Stimulated activated CD8-positive, alpha-beta memory T cell treated with anti-CD3 and anti-CD28 coated beads, Interleukin-4, amount 100 ng/mL, for 24 hours (primary cell): ENCODE results near the gene ZNF385B.
"Not testable (repeated sequence)": the region's sequence is repeated elsewhere in the genome, so short reads cannot be mapped to it uniquely, and the experiment has no call there.

ENCODE experiments used
- DNase-seq: peaks from one replicate; pipeline ENCODE4 v3.0.0-alpha.2; 2020; ENCODE audit warnings: low read depth

Gene ZNF385B

DNA sequence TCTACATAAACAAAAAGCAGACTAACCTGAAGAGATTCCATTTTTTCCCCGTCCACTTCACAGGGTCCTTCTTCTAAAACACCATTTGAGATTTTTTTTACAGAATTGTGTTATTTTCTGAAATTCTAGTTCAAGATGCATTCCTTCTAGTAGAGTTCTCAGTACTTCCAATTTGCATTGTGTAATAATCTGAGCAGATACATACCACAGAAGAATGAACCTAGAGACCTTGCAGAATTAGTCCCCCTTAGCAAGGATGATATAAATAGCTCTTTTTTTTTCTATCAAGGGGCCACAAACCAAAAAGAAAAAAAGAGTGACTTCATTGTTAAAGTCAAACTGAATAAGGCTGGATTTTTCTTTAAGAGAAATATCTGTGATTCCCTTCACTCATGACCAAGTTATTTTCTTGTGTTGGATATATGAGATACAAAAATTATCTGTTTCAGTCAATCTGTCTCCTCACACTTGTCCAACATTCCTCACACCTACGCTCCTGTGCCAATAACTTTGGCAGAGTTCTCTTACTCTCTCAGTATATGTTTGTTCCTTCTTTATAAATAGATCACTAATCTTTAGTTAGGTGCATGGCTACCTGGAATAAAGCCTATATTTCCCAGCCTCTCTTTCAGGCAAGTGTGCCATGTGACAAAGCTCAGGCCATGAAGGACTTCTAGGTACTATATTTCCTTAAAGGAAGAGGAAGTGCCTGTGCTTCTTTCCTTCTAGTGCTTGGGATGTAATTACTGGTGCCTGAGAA, 183.5 kb downstream of the ZNF385B start:
- no peak for DNase-seq

DNA sequence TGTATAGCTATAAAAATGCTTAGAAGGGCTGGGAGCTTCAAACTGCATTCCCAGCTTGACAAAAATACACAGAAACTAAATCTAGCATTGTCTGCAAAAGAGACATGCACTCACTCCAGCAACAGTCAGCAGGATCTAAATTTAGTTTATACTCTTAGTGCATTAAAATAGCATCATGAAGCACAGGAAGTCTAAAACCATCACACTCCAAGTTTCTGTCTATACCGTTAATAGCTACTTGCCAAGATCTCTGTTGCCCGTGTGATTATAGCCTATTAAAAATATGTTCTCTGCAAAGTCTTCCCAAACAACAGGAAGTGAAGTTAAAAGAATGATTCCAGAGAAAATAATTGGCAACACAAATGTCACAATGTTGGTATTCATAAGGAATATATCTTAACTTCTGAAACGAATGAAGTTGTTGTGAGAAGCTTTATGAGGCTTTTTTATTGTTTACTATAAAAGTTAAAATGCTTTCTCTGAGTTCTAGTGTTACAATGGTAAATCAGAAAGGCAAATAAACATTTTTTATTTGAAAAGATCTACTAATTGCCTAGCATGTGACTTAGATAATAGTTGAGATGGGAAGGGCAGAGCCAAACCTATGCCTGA, 184.2 kb downstream of the ZNF385B start:
- no peak for DNase-seq

DNA sequence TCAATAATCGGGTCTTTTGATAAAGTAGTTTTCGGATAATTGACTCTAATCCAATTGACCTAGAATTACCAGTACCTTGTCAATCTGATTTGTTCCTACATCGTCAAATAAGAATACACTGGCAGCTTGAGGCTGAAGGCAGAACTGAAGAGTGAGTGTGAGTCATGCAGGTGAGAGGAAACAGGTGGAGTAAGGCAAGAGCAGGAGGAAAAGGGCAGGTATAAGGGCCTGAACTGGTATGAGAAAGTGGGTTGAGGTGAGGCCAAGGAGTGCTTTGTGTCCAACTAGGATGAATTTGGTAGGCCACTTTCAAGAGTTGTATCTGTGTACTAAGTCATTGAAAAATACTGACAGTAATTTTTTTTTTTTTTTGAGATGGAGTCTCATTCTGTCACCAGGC, 186.0 kb downstream of the ZNF385B start:
- no peak for DNase-seq

DNA sequence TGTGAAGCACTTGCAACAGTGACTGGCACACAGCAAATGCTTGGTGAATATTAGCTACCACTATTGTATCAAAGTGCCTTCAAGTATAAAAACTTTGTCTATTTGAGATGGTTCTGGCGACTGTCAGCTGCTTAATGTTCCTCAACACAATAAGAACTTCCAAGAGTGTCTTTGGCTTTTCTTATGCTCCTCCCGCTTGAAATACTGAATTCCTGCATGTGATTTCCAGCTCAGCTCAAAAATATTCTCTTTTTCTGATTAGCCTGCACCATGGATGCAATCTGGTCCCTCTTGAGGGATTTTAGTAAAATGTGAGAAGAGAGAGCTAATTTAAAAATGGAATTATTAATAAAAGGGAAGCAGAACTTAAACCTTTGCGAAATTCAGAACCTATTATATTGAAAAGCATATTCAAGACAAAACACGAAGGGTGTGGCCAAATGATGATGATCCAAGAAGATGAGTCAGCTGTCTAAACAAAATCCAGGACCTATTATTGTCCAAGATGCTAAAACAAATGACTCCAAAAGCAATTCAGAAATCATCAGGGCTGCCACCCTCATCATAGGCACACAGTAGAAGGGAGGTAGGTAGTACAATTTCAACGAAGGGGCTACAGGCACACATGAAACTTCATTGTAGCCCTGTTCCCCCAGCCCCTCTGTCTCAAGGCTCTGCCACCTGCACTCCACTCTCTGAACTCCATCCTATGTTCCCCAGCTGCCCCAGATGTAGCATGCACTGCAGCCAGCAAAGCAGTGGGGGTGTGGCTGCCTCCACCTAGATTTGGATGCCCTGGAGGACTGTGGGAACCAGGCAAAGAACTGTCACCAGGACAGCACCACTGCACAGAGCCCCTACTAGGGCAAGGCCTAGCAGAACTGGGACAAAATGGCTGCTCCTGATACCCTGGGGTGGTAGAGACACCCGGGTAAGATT, 190.1 kb downstream of the ZNF385B start:
- DNase-seq = no peak

DNA sequence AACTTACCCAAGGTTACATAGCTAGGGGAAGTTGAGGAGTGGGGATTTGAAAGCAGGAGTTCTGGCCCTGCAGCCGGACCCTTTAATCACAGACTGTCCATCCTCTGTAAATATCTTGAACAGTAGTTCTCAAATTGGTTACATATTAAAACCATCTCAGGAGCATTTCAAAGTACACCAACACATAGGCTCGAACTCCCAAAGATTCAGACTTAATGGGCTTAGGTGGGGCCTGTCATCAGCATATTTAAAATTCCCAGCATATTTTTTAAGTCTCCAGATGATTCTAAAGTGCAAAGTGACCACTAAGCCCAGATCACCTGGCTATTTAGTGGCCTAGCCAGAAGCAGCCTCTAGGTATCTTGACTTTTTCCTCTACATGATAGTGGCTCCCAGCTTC, 192.2 kb downstream of the ZNF385B start:
- no peak for DNase-seq

DNA sequence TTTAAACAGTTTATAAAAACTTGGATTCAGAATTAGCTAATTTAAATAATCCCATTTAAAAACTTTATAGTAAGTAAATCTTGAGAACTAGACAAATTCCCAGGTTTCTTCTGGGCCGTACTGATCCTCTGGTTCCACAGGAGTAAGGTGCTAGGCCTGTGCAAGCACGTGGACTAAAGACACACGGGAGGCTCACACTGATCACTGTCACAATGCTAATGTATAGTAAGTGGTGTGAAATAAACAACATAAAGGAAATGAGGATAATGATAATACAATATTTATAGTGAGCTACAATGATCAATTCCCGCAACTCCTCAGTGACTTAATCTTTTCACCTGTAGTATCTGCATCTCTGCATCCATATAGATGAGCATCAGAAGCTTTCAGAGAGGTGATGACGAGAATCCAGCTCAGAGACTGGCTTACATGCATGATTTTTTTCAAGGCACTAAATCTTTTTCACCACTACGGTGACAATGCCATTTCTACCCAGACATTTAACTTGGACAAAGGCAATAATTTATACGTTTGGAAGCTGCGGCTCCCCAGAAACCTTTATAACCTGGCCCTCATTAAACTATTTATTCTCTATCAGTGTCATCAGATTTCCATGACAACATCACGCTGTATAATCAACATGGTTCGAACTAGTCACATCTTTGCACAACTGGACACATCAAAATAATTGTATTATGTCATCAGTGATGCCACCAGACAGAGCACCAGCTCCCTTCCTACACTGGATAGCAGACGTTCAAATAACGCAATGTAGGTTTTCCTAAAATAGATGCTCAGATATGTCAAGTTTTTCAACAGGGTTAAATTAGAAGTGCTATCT, 196.2 kb downstream of the ZNF385B start:
- DNase-seq = no peak

DNA sequence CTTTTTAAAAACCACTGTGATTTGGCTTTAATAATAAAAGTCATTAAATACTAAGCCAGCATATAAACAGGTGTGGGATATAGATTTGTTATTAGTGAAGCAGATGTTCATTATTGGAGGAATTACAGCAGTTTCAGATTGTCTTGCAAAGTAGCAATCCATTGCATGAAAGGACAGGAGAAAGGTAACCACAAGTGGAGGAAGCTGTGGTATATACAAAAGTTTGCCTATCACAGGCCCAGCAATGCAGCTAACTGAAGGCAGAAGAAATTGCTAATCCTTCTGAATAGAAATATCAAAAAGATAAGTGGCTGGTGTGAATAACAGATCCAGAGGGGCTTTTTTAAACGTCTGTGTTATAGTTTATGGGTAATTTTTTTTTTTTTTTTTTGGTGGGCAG, 199.4 kb downstream of the ZNF385B start:
- no peak for DNase-seq

DNA sequence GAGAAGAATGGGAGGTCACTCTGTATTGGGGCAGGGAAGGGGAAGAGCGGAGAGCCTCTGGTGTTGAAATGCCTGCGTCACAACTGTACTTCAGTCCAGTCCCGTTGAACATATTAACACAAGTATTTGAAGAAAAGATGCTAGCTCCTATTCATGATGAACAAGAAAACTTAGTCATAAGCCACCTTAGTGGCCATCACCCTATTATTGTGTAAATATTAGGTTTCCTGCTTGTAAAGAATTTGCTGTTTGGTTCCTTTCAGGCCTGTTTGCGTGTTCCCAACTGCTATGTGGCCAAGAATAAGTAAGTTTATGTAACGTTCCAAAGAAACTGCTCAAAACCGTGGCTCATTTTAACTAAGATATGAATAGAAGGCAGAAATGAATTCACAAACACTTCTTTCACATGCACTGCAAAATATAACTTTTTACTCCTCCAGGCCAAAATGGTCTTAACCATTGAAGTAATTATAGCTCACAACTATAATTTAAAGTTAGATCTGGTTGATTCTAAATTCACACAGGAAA, 204.3 kb downstream of the ZNF385B start:
- no peak for DNase-seq

DNA sequence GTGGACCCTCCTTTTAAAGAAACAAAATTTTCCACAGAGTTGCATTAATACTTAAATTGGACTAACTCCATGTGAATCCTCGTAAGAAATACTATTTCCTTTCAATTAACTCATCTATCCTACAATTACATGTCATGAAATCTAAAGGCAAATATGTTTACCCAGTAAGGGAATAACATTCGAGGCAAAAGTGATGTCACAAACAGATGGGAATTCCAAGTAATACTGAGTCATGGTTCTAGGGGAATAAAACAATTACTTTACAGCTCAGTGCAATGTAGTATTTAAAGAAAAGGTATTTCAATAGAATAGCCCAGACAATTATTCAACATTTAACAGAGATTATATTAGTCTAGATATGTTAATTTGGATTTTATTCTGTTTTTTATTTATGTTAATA, 205.8 kb downstream of the ZNF385B start:
- DNase-seq = no peak

DNA sequence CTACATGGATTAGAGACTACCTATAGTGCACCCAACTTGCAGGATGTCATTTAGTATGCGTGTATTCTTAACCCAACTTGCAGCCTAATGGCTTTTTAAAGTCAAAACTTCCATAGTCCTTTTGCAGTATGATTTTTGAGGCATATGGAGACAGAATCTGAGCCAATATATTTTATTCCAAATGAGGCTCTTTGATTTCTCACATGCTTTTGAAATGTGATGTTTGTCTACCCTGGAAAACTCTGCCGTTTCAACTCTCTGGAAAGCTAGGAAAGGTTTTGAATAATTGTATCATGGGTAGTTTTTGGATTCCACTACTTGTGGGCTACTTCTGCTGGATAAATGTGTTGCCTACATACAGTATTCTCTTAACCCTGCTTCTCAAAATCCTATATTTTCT, 206.6 kb downstream of the ZNF385B start:
- no peak for DNase-seq

DNA sequence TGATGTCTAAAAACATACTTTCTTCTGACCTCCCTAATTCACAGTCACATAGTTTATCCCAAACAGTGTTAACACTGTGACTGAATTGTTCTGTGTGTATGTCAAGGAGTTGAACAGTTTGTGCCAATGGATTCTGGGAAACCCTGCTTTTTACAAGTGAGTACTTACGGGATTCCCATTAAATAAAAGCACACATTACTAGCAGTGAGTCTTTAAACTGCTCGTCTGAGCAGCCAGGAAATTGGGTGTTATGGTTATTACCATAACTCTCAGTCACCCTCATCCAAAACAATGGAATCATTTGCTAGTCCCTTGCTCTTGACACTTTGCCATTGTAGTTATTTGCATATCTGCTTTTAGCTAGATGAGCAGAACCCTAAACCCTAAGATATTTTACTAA, 209.1 kb downstream of the ZNF385B start:
- no peak for DNase-seq

DNA sequence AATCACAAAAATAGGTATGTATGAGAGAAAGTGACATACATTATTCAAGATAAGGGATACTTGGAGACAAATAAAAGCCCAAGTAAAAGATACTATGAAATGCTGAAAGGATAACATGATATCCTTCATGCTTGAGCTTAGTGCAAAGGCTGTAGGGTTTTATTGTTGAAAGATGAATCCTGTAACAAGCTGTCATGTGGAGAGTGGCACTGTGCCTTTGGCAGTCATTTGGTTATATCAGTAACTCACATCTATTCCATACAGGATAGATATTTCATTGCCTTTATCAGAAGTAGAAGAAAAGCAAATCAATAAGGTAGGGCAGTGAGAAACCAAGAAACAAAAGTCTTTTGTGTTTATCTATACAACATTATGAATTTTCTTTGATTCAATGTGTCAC, 211.0 kb downstream of the ZNF385B start:
- no peak for DNase-seq

DNA sequence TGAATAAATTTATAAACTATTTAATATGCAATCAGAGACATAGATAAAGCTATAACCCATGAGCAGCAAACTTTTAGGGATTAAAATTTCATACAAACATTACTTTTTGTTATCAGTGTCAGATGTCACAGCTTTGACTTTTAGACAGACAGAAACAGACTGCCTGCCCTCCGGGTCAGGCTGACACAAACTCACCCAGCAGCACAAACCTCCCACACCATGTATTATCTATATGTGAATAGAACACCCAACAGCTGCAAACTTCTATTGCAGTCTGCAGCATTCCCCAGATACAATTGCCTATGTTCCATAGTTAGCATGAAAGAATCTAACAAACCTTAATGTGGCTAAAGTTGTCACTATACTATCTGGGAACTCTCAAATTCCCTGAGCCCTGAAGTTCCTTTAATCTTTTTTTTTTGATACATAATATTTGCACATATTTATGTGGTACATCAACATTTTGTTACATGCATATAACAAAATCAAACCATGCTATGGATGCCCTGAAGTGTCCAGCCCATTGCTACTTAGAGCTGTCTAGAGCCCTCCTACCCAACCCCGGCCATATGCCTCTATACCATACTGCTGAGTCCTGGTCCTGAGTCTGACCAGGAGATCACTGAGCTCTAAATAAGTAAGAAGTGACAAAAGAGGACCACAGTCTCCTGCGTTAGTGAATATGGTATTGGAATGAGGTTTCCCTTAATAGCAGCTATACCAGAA, 214.4 kb downstream of the ZNF385B start:
- no peak for DNase-seq

DNA sequence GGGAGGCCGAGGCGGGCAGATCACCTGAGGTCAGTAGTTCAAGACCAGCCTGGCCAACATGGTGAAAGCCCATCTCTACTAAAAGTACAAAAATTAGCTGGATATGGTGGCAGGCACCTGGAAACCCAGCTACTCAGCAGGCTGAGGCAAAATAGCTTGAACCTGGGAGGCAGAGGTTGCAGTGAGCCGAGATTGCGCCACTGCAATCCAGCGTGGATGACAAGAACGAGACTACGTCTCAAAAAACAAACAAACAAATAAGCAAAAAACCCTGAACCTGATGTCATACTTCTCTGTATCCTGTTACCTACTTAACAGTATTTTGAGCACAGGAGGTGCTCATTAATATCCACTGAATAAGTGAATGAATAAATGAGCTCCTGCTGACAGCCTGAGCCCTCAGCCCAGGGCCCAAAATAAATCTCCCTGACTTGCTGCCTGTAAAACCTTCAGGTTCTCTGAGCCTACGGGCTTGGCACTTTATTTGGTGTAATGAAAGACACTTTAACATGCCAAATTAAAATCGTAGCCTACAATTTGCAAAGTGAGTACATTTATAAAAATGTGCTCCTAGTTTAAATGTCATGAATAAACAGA, 215.1 kb downstream of the ZNF385B start:
- no peak for DNase-seq

DNA sequence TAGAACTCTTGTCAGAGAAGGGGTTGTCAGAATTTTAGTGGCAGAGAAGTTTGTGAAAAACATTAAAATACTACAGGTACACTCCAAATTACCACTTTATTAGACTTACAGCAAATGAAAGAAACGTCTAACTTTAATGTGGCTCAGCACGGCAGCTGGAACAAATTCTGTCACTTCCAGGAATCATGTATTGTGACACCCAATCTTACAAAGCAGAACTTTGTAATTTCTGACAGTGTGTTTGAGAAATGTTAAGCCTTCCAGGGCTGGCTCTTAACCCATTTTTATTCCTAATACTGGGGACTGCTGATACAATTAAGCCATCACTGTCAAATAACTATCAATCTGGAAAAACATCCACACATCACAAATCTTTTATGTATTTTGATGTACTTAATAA, 216.4 kb downstream of the ZNF385B start:
- no peak for DNase-seq

DNA sequence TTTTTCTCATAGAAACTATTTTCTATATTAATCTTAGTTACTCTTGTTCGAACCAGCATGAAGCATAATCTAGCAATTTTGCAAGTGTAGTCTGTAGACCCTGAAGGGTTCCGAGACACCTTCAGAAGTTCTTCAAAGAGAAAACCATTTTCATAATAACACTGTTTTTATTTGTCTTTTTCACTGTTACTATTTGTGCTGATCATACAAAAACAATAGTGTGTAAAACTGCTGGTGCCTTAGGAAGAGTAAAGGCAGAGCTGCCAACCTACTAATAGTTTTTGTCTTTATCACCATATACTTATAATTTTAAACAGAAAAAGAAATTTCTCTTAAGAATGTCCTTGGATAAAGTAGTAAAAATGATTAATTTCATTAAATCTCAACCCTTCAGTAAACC, 218.9 kb downstream of the ZNF385B start:
- no peak for DNase-seq

DNA sequence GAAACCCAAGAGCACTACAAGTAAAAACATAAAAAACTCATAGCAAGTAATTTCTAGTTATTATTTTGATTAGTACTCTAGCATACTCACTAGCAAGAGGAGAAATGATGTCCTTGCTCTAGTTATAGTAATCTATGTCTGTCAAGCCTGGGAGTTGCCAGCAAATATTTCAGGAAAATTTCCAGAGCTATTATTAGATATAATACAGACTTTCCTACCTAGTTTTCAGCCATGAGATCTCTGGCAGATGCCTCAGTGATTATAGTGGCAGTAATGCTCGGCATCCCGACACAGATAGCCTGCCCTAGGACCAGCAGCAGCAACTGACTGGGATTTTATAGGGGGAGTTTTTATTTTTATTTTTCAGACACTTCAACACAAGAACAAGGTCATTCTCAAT, 224.4 kb downstream of the ZNF385B start:
- no peak for DNase-seq

DNA sequence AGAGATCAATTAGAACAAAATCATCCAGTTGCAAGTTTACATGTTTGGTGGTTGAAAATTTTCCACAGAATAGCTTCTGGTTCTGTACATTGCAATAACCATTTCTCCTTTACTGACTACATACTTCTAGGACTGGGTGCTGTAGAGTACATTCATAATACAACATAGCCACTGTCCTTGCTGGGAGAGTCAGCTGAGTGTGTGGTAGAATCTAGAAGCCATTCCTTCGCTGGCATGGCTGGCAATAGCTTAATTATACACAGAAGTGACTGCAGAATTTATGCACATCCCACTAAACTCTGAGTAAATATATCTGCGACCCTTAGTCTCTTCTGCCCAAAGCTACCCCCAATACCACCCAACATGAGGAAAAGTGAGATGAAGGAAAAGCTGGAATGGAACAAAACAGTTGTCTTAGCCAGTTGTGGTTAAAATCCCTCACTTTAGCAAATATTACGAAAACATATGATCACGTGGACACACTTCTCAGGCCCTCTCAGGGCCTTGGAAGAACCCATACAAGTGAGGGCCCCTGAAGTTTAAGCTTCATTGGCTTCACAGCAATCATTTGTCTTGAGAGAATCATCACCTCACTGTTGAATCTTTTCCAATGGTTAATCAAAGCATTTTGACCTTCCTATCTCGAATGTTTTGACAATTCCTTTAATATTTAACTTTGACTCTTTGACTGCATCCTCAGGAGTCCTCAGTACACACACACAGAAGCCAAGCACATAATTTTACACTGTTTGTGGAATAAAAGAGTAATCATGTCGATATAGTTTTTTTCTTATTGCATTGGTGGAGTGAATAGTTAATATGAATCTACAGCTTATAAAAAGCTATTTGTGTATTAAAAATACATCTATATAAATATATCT, 225.1 kb downstream of the ZNF385B start:
- no peak for DNase-seq

DNA sequence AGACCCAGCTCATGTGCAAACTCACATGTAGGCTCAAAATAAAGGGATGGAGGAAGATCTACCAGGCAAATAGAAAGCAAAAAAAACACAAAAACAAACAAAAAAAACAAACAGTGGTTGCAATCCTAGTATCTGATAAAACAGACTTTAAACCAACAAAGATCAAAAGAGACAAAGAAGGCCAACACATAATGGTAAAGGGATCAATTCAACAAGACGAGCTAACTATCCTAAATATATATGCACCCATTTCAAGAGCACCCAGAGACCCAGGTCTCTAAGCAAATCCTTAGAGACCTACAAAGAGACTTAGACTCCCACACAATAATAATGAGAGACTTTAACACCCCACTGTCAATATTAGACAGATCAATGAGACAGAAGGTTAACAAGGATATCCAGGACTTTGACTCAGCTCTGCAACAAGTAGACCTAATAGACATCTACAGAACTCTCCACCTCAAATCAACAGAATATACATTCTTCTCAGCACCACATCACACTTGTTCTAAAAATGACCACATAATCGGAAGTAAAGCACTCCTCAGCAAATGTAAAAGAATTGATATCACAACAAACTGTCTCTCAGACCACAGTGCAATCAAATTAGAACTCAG, 229.5 kb downstream of the ZNF385B start:
- not testable (repeated sequence) for DNase-seq
